CD4-positive, alpha-beta T cell treated with Interleukin-15 for 1 hour (primary cell): Measurements from ENCODE around the gene PKD1.

Source experiments
- DNase-seq: peaks from one replicate; pipeline ENCODE4 v3.0.0-alpha.2; 2020

PKD1 gene

GRCh38 chr16:2043667-2044451 lies 91.8 kb downstream of the PKD1 start:
- DNase-seq: no peak

GRCh38 chr16:2042986-2043666 lies 92.6 kb downstream of the PKD1 start:
- DNase-seq: no peak

- no peak for DNase-seq
These were observed 93.3 kb downstream of the PKD1 start for GRCh38 chr16:2042171-2042985.

GRCh38 chr16:2040787-2041522 lies 94.7 kb downstream of the PKD1 start:
- no peak for DNase-seq

GRCh38 chr16:2040041-2040786 lies 95.5 kb downstream of the PKD1 start:
- no peak for DNase-seq

GRCh38 chr16:2039274-2040031 lies 96.2 kb downstream of the PKD1 start:
- DNase-seq: no peak
